HEK293T (cell line): Measurements from ENCODE around the gene TNNI3K.

Source experiments
- BHLHE40 ChIP-seq: fragments of 450-650 bp; IDR thresholded peaks from 2 replicates; pipeline ENCODE4 v1.6.1; 2016; ENCODE audit warnings: mild to moderate bottlenecking, moderate library complexity, borderline replicate concordance
- FOXM1 ChIP-seq: fragments of 450-650 bp; IDR thresholded peaks from 2 replicates; pipeline ENCODE4 v1.6.1; 2017; ENCODE audit warnings: mild to moderate bottlenecking, borderline replicate concordance
- SP1 ChIP-seq: fragments of 450-650 bp; IDR thresholded peaks from 2 replicates; pipeline ENCODE4 v1.6.1; 2017
- SUZ12 ChIP-seq: fragments of 450-650 bp; IDR thresholded peaks from 2 replicates; pipeline ENCODE4 v1.6.1; 2016; ENCODE audit warnings: mild to moderate bottlenecking
- ZNF384 ChIP-seq: fragments of 450-650 bp; IDR thresholded peaks from 2 replicates; pipeline ENCODE4 v1.6.1; 2016

DNA sequence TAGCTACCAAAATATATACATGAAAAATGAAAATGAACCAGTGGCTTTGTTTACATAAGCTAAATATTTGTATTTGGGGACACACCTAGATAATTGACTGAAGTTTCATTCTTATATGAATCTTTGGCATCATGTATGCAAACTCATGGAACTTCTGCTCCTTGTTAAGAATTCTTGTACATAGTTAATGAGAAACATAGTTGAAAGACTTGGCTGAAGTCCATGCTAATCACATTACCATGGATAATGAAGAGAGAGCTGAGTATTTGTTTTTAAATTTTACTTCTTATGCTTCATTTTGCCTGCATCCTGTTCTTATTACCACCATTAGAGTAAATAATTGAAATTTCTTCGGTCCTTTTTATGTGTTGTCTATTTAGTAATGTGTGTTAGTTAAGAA, 168.4 kb downstream of the TNNI3K start:
- no peak for TF ChIP-seq SP1
- no peak for TF ChIP-seq ZNF384
- no peak for TF ChIP-seq BHLHE40
- TF ChIP-seq SUZ12, result no peak
- TF ChIP-seq FOXM1, result no peak
